Activated effector memory CD4-positive, alpha-beta T cell treated with Interleukin-2 at 50 U/mL for 16 hours (primary cell): ENCODE measurements around the gene TLK1.
"Not testable (repeated sequence)": the region's sequence is repeated elsewhere in the genome, so short reads cannot be mapped to it uniquely, and the experiment has no call there.

Source experiments
- DNase-seq: peaks from one replicate; pipeline ENCODE4 v3.0.0-alpha.2; 2020

The TLK1 gene

GRCh38 chr2:171076422-171076821 is 84.3 kb downstream of the TLK1 start:
- not testable (repeated sequence) for DNase-seq

DNA sequence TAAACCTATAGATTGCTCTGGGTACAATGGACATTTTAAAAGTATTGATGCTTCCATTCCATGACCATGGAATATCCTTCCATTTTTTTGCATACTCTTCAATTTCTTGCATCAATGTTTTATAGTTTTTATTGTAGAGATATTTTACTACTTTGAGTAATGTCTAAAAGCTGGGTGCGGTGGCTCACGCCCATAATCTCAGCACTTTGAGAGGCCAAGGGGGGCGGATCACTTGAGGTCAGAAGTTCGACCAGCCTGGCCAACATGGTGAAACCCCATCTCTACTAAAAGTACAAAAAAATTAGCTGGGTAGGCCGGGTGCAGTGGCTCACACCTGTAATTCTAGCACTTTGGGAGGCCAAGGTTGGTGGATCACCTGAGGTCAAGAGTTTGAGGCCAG is 88.5 kb downstream of the TLK1 start:
- DNase-seq = no peak

- no peak for DNase-seq
Observed at GRCh38 chr2:171069286-171069956, 91.3 kb downstream of the TLK1 start.

DNA sequence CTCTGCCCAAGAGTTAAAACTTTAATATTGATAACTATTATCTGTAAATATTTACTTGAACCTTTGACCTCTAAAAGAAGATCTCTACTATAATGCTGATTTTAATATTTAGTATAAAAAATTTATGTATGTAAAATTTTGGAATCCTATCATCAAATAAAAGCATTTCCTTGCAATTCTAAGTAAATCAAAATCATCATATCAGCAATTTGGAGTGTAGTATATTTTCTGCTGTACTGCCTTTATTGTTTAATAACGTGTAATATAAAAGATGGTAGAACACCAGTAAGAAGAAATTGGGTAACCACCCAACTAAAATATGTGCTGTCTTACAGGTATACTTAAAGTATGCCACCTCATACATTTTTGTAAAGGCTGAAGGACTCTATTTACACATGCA is 94.6 kb downstream of the TLK1 start:
- no peak for DNase-seq

- no peak for DNase-seq
Observed at GRCh38 chr2:171057575-171057974, 103.1 kb downstream of the TLK1 start.

DNA sequence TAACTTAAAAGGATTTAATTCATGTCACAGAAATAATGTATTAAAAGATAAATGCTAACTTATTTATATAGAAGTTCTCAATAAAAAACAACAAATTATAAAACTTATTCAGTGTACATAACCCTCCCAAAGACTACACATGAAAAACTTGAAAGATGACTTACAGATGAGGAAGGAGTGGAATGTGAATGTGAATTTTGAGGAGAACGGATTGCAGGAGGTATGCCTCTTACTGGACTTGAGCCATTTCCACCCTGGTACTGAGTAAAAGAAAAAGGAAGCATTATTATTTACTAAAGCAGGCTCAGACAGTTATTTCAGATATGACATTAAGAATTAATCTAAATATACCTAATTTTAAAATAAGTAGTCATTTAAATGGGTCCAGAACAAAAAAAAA is 104.4 kb downstream of the TLK1 start:
- no peak for DNase-seq

GRCh38 chr2:171049691-171050090 is 111.0 kb downstream of the TLK1 start:
- DNase-seq = no peak

DNA sequence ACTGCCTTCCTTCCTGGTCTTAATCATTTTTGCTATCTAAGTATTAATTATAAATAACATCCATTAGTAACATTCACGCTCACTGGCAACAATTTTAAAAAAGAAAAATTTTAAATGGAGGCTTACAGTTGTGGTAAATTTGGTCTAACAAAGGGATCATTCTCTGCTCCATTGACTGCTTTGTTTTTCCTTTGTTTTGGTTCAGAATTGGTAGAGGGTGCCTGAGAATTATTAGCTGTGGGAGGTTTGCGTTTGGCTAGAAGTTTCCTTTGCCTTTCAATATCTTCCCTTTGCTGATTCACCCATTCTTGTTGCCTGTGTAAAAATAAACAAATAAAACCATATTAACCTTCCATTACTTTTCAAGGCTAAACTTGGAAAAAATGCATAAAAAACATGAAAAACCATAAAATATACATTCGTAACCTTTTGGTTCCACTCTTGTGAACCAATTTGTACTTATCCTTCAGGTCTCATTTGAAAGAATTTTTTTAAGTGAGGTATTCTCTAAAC is 114.6 kb downstream of the TLK1 start:
- no peak for DNase-seq

DNA sequence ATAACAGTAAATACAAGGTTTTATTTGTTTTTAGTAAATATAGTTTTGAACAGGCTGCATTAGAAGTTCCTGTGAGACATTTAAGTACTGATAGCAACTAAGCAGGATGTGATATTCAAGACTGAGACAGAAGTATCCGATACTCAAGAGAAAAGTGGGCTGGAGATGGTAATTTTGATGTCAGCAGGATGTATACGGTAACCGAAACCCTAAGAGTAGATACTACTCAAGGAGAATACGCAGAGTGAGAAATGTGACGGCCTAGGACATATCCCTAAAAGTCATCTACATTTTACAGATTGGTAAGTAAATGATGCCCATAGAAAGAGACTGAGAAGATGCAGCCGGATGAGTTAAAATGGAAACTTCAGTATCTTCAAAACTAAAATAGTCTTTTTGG is 116.3 kb downstream of the TLK1 start:
- no peak for DNase-seq

GRCh38 chr2:171042253-171042969 is 118.3 kb downstream of the TLK1 start:
- DNase-seq = no peak

DNA sequence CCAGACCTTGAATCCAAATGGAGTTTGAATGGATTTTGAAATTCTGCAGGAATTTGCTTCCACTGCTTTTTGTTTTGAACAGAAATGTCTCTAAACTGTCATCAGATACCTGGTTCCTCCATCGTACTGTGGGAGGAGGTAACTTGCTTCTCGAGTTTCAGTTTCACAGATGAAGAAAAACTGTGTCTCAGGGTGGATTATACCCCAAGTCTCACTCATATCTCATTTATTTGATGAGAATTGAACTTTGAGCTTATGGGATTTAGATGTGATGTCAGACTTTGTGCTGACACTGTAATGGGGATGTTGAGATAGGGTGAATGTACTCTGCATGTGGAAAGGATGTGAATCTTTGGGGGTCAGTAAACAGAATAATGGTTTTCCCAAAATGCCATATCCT is 124.2 kb downstream of the TLK1 start:
- no peak for DNase-seq

DNA sequence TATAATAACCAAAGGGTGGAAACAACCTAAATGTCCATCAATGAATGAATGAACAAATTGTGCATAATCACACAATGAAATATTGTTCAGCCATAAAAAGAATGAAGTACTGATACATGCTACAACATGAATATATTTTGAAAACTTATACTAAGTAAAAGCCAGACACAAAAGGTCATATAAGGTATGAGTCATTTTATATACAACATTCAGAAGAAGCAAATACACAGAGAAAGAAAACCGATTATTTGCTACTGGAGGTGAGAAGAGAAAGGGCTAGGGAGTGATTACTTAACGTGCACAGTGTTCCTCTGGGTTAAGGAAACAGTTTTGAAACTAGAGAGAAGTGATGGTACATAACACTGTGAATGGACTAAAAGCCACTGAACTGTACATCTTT is 126.4 kb downstream of the TLK1 start:
- DNase-seq = no peak

DNA sequence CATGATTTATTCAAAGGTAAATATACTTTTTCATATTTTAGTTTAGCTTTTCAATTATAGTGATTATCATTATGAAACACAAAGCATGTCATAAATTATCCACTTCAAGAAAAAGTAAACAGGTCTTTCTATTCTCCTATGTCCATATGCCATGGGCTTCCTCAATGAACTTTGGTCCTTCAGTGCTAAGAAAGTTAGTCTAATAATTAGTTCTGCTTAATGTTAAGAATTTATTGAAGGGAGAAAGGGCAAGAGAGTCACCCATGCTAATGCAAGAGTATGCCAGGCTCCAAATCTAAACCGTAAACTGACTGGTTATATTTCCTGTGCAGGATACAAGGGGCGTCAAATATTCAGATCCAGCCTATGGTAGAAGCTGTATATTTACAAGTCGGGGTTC is 135.5 kb downstream of the TLK1 start:
- DNase-seq = no peak

GRCh38 chr2:171018522-171018921 is 142.2 kb downstream of the TLK1 start:
- DNase-seq = no peak

GRCh38 chr2:171016125-171016524 is 144.6 kb downstream of the TLK1 start:
- no peak for DNase-seq

DNA sequence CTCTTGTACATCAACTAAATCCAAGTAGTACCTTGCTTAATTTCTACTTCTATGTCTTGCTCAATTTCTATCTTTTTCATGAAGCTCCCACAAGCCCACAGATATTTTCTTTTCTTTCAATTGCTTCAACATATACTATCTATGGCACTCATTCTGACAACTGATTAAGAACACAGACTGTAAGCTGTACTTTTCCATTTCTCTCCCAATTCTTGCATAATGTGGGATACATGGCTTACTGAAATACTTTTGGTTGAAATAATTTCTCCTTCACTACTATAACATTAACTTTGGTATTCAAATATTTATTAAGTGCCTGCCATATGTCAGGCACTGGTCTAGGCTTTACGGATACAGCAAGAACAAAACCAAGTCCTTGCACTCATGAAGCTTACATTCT is 146.8 kb downstream of the TLK1 start:
- no peak for DNase-seq

GRCh38 chr2:171009386-171009785 is 151.3 kb downstream of the TLK1 start:
- no peak for DNase-seq

- DNase-seq = no peak
Observed at GRCh38 chr2:171008550-171009205, 152.0 kb downstream of the TLK1 start.

GRCh38 chr2:171004833-171005232 is 155.9 kb downstream of the TLK1 start:
- DNase-seq = no peak

DNA sequence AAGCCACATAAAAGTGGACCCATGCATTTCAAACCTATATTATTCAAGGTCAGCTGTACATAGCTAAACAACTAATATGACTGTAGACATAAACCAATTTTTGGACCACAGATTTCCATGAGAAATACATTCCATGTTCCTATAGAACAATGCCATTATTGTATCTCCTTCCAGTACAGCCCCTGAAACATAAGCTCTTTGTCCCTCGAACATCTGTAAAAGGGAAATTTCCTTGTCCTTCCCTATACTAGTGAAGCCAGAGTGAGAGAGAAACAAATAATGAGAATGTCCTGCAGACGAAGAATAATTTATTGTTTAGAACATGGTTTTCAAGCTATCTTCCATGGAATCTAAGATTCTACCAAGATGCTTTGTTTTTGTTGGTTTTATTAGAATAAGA is 156.3 kb downstream of the TLK1 start:
- no peak for DNase-seq

- no peak for DNase-seq
Observed at GRCh38 chr2:170999654-171000053, 161.0 kb downstream of the TLK1 start.

GRCh38 chr2:170997893-170998597 is 162.6 kb downstream of the TLK1 start:
- DNase-seq = no peak

GRCh38 chr2:170996316-170996715 is 164.4 kb downstream of the TLK1 start:
- DNase-seq = no peak
